IMR-90 (cell line): Measurements from ENCODE around the gene PRR29. TPM values are rescaled to one million over a fixed set of nuclear protein-coding genes. Genes with fewer than 3 reads are reported as not detected.

Source experiments
- ATAC-seq: fragments of 200-7000 bp; cut with Tn5 transposase; 2 replicates; pipeline ENCODE4 v1.9.1; 2020; ENCODE audit warnings: low read depth, mild to moderate bottlenecking, moderate library complexity
- BruUV-seq: library from RNA; stranded (reverse); fragments of 400-500 nt; replicated peaks from 2 replicates; lab custom pipeline; 2021; lab: Mats Ljungman, UMichigan
- CTCF ChIA-PET: fragments of 300-600 bp; formaldehyde crosslinking; extraction: SDS; loops from one replicate; lab custom pipeline; 2021; ENCODE audit warnings: antibody characterized with exemption; lab: Yijun Ruan, JAX
- POLR2A ChIA-PET: fragments of 300-600 bp; sonication (Branson Sonifier 250); formaldehyde crosslinking; loops from one replicate; lab custom pipeline; 2022; ENCODE audit warnings: antibody characterized with exemption; ENCODE audit not compliant: unreplicated experiment; lab: Charles Lee
- DNase-seq: peaks from one replicate; pipeline ENCODE4 v3.0.0; 2013
- H2AFZ ChIP-seq: replicated peaks from 2 replicates; pipeline ENCODE3; 2013; ENCODE audit warnings: low read length, mild to moderate bottlenecking; ENCODE audit not compliant: poor library complexity
- H2AK5ac ChIP-seq: 2 replicates; pipeline ENCODE4 v1.6.1; 2013; ENCODE audit warnings: low read depth, low read length, inconsistent platforms
- H2AK9ac ChIP-seq: replicated peaks from 2 replicates; pipeline ENCODE3; 2013; ENCODE audit warnings: mild to moderate bottlenecking, low read depth, low read length, moderate library complexity; ENCODE audit not compliant: poor library complexity
- H2BK120ac ChIP-seq: 2 replicates; pipeline ENCODE4 v1.6.1; 2013; ENCODE audit warnings: low read depth, low read length, inconsistent platforms
- H2BK15ac ChIP-seq: 3 replicates; pipeline ENCODE4 v1.6.1; 2013; ENCODE audit warnings: low read depth, low read length, inconsistent platforms
- H2BK20ac ChIP-seq: 2 replicates; pipeline ENCODE4 v1.6.1; 2013; ENCODE audit warnings: low read depth, mild to moderate bottlenecking, inconsistent platforms, low read length, moderate library complexity
- H2BK5ac ChIP-seq: 2 replicates; pipeline ENCODE4 v1.6.1; 2013; ENCODE audit warnings: mild to moderate bottlenecking, low read depth, low read length, inconsistent platforms; ENCODE audit not compliant: poor library complexity, severe bottlenecking
- H3K14ac ChIP-seq: replicated peaks from 2 replicates; pipeline ENCODE4 v1.6.1; 2013; ENCODE audit warnings: low read depth, low read length, inconsistent platforms
- H3K18ac ChIP-seq: 2 replicates; pipeline ENCODE4 v1.6.1; 2013; ENCODE audit warnings: low read depth, low read length, control low read depth
- H3K23ac ChIP-seq: 2 replicates; pipeline ENCODE4 v1.6.1; 2013; ENCODE audit warnings: low read depth, low read length, inconsistent platforms
- H3K27ac ChIP-seq: 2 replicates; pipeline ENCODE4 v1.5.1; 2013; ENCODE audit warnings: mild to moderate bottlenecking, control low read depth, low read length; ENCODE audit not compliant: insufficient read depth
- H3K27me3 ChIP-seq: 2 replicates; pipeline ENCODE4 v1.6.1; 2013; ENCODE audit warnings: low read length; ENCODE audit not compliant: control insufficient read depth, insufficient read depth
- H3K36me3 ChIP-seq: 2 replicates; pipeline ENCODE4 v1.6.1; 2013; ENCODE audit warnings: low read length, mixed read lengths; ENCODE audit not compliant: control insufficient read depth, insufficient read depth
- H3K4ac ChIP-seq: 2 replicates; pipeline ENCODE4 v1.6.1; 2013; ENCODE audit warnings: low read depth, low read length, inconsistent platforms
- H3K4me1 ChIP-seq: 2 replicates; pipeline ENCODE4 v1.6.1; 2013; ENCODE audit warnings: low read length, mixed read lengths; ENCODE audit not compliant: control insufficient read depth, insufficient read depth
- H3K4me2 ChIP-seq: 2 replicates; pipeline ENCODE4 v1.6.1; 2013; ENCODE audit warnings: low read depth, mild to moderate bottlenecking, control low read depth, low read length, moderate library complexity
- H3K4me3 ChIP-seq: 2 replicates; pipeline ENCODE4 v1.5.1; 2013; ENCODE audit warnings: low read depth, mild to moderate bottlenecking, control low read depth, low read length, moderate library complexity; ENCODE audit not compliant: insufficient read depth
- H3K56ac ChIP-seq: 2 replicates; pipeline ENCODE4 v1.6.1; 2013; ENCODE audit warnings: low read length, inconsistent platforms; ENCODE audit not compliant: insufficient read depth; ENCODE audit errors: extremely low read depth
- H3K79me1 ChIP-seq, 2 experiments: 2 replicates each; pipeline ENCODE4 v1.6.1; 2013; ENCODE audit warnings: low read length in 2 of 2, inconsistent platforms in 1 of 2, low read depth in 1 of 2
- H3K9ac ChIP-seq: 2 replicates; pipeline ENCODE4 v1.6.1; 2013; ENCODE audit warnings: low read depth, low read length, control low read depth
- H3K9me1 ChIP-seq: 2 replicates; pipeline ENCODE4 v1.6.1; 2013; ENCODE audit warnings: low read length, inconsistent platforms; ENCODE audit not compliant: insufficient read depth
- H3K9me3 ChIP-seq: 2 replicates; pipeline ENCODE4 v1.6.1; 2013; ENCODE audit warnings: low read length; ENCODE audit not compliant: control insufficient read depth, insufficient read depth
- H4K20me1 ChIP-seq: 2 replicates; pipeline ENCODE4 v1.6.1; 2013; ENCODE audit warnings: low read length, inconsistent platforms; ENCODE audit not compliant: insufficient read depth
- H4K5ac ChIP-seq: 2 replicates; pipeline ENCODE4 v1.6.1; 2013; ENCODE audit warnings: mild to moderate bottlenecking, low read depth, low read length, control low read depth
- H4K8ac ChIP-seq, 2 experiments: 2 replicates each; pipeline ENCODE4 v1.6.1; 2013; ENCODE audit warnings: low read depth in 2 of 2, low read length in 2 of 2, control low read depth in 1 of 2, inconsistent platforms in 1 of 2
- H4K91ac ChIP-seq: 2 replicates; pipeline ENCODE4 v1.6.1; 2013; ENCODE audit warnings: low read depth, low read length, inconsistent platforms; ENCODE audit not compliant: insufficient read depth
- BHLHE40 ChIP-seq: fragments of 150-350 bp; IDR thresholded peaks from 2 replicates; pipeline ENCODE4 v1.6.1; 2016; ENCODE audit warnings: mild to moderate bottlenecking, low read depth, low read length
- CEBPB ChIP-seq: IDR thresholded peaks from 2 replicates; pipeline ENCODE4 v1.6.1; 2012; ENCODE audit warnings: low read depth, low read length, improper control_type of control experiment
- CTCF ChIP-seq: conservative IDR thresholded peaks from 2 replicates; pipeline ENCODE4 v1.5.1; 2012; ENCODE audit warnings: mild to moderate bottlenecking, low read depth, low read length, improper control_type of control experiment
- ELK1 ChIP-seq: fragments of 150-350 bp; IDR thresholded peaks from 2 replicates; pipeline ENCODE4 v1.6.1; 2016; ENCODE audit warnings: low read depth, mild to moderate bottlenecking, low read length, moderate library complexity, borderline replicate concordance
- FOS ChIP-seq: fragments of 150-350 bp; IDR thresholded peaks from 2 replicates; pipeline ENCODE4 v1.6.1; 2016; ENCODE audit warnings: low read depth, low read length
- MAFK ChIP-seq: IDR thresholded peaks from 2 replicates; pipeline ENCODE4 v1.6.1; 2012; ENCODE audit warnings: low read depth, low read length, improper control_type of control experiment
- MAZ ChIP-seq: IDR thresholded peaks from 2 replicates; pipeline ENCODE4 v1.6.1; 2012; ENCODE audit warnings: low read depth, mild to moderate bottlenecking, low read length, improper control_type of control experiment, moderate library complexity, borderline replicate concordance
- MXI1 ChIP-seq: IDR thresholded peaks from 2 replicates; pipeline ENCODE4 v1.6.1; 2012; ENCODE audit warnings: low read depth, mild to moderate bottlenecking, low read length, moderate library complexity, borderline replicate concordance
- NFE2L2 ChIP-seq: fragments of 150-350 bp; IDR thresholded peaks from 2 replicates; pipeline ENCODE4 v1.6.1; 2016; ENCODE audit warnings: low read depth, mild to moderate bottlenecking, low read length
- RAD21 ChIP-seq: IDR thresholded peaks from 2 replicates; pipeline ENCODE4 v1.6.1; 2012; ENCODE audit warnings: low read length, improper control_type of control experiment
- RCOR1 ChIP-seq: IDR thresholded peaks from 2 replicates; pipeline ENCODE4 v1.6.1; 2012; ENCODE audit warnings: mild to moderate bottlenecking, low read length, improper control_type of control experiment; ENCODE audit not compliant: insufficient replicate concordance
- RFX5 ChIP-seq: IDR thresholded peaks from 2 replicates; pipeline ENCODE4 v1.8.0; 2012; ENCODE audit warnings: low read depth, mild to moderate bottlenecking, low read length, moderate library complexity
- SMC3 ChIP-seq: fragments of 150-350 bp; IDR thresholded peaks from 2 replicates; pipeline ENCODE4 v1.6.1; 2016; ENCODE audit warnings: low read depth, mild to moderate bottlenecking, antibody characterized with exemption, low read length, moderate library complexity
- USF2 ChIP-seq: fragments of 150-350 bp; IDR thresholded peaks from 2 replicates; pipeline ENCODE4 v1.6.1; 2017; ENCODE audit warnings: mild to moderate bottlenecking, antibody characterized with exemption, low read length, low read depth
- WGBS, 2 experiments: methylation state at CpG; one replicate each; pipeline versions ENCODE4 v1.1.5 to v1.1.7; 2013; ENCODE audit warnings: missing lambda C conversion rate in 2 of 2; ENCODE audit not compliant: insufficient read length in 1 of 2; ENCODE audit errors: extremely low coverage in 2 of 2; 5-methylcytosine and 5-hydroxymethylcytosine counted together
- dilution Hi-C: fragments of 300-500 bp; cut with HindIII; formaldehyde crosslinking; loops from one replicate; pipeline ENCODE4 v1.14.3; 2018; ENCODE audit warnings: low sequenced_read_pairs; ENCODE audit not compliant: unreplicated experiment
- in situ Hi-C: fragments of 300-500 bp; cut with MboI; formaldehyde crosslinking; loops from 3 replicates; pipeline ENCODE4 v1.14.3; 2019; ENCODE audit warnings: low sequenced_read_pairs, inconsistent platforms, mixed read lengths
- intact Hi-C: fragments of 100-400 bp; cut with micrococcal nuclease; formaldehyde crosslinking; loops from 2 replicates; pipeline ENCODE4 v1.10.0; 2022
- polyA plus RNA-seq, 3 experiments: library from polyadenylated mRNA; depleted of rRNA; stranded (reverse); fragments of >200 nt; gene quantifications; 2 replicates each; pipeline ENCODE4 v1.2.3, GENCODE V29; 2012; ENCODE audit warnings: low replicate concordance in 1 of 3
- total RNA-seq: library from RNA; depleted of rRNA; stranded (reverse); fragments of >200 nt; gene quantifications from 2 replicates; pipeline ENCODE4 v1.2.3, GENCODE V29; 2012

Gene PRR29
- total and polyA plus RNA-seq, 2 of the 4 experiments (the other 2 are of a cell fraction), result under 0.01 to 0.17 TPM

GRCh38 chr17:63998721-63999679, 849 bp downstream of the PRR29 start:
- ChIA-PET CTCF (no interaction called here), POLR2A (no interaction called here)
- TF ChIP-seq BHLHE40, result no peak
- no peak for TF ChIP-seq CTCF
- no peak for TF ChIP-seq RCOR1
- TF ChIP-seq SMC3, result no peak
- no peak for TF ChIP-seq RFX5
- TF ChIP-seq NFE2L2, result no peak
- TF ChIP-seq FOS, result no peak
- no peak for TF ChIP-seq MAZ
- TF ChIP-seq RAD21, result no peak
- TF ChIP-seq MXI1, result no peak
- TF ChIP-seq ELK1, result no peak
- TF ChIP-seq CEBPB, result no peak
- TF ChIP-seq USF2, result no peak
- TF ChIP-seq MAFK, result no peak
- BruUV-seq, result no TSS peak
- Histone ChIP-seq H4K91ac (no peak overlapping the region), H3K4me1 (no peaks in the 10 kb centered on the region), H2AFZ (peak overlapping the region; percentile 99), H3K4me2 (no peak overlapping the region; the same call in 1 of the 2 replicates), H4K5ac (no peak overlapping the region), H3K36me3 (no peaks in the 10 kb centered on the region), H2AK9ac (no peak overlapping the region), H3K23ac (no peak overlapping the region), H2BK20ac (no peak overlapping the region), H3K9me1 (peaks cover 9% of the 10 kb centered on the region), H3K4ac (no peak overlapping the region), H3K79me1 (no peaks in the 10 kb centered on the region), H3K9ac (no peak overlapping the region), H2BK120ac (no peak overlapping the region), H3K27ac (no peak overlapping the region), H3K27me3 (peaks cover 48% of the 10 kb centered on the region), H2AK5ac (no peak overlapping the region), H3K18ac (no peak overlapping the region), H4K8ac (no peak overlapping the region), H3K14ac (no peak overlapping the region), H4K20me1 (no peaks in the 10 kb centered on the region), H3K9me3 (no peaks in the 10 kb centered on the region), H2BK5ac (no peak overlapping the region), H2BK15ac (no peak overlapping the region), H3K4me3 (no peak overlapping the region), H3K56ac (no peak overlapping the region)
- 50% methylated on average over 4 of the region's 33 CpGs; no CpG with 5 or more reads in 1 of the 2 experiments for WGBS, 2 experiments
- dilution Hi-C loops, result no loop called here
- DNase-seq (no peak), ATAC-seq (no peak)
- intact Hi-C loops, result no loop called here
- in situ Hi-C loops, result no loop called here
